ENCODE data around the gene DBN1.
A peak's percentile ranks its signal among the peaks of the same experiment; 100 is the strongest.

The DBN1 gene

DNA sequence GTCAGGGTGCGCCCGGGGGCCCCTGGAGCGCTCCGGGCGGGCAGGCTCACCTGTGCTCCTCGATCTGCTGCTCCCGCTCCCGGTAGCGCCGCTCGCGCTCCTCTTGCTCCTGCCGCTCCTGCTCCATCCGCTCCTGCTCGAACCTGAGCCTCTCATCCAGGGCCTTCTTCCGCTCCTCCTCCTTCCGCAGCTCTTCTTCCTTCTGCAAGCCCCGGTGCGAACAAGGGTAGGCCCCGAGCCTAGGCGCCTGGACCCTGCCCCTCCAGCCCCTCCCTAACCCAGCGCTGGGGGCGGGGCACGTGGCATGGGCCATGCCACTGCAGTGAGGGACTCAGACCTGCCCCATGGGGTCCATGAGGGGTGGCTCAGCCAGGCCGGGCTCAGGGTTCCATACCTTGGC, 6.6 kb downstream of the DBN1 start:
- DNase-seq, result no peak
- intact Hi-C loops (cut with DNase I), result no loop called here

DNA sequence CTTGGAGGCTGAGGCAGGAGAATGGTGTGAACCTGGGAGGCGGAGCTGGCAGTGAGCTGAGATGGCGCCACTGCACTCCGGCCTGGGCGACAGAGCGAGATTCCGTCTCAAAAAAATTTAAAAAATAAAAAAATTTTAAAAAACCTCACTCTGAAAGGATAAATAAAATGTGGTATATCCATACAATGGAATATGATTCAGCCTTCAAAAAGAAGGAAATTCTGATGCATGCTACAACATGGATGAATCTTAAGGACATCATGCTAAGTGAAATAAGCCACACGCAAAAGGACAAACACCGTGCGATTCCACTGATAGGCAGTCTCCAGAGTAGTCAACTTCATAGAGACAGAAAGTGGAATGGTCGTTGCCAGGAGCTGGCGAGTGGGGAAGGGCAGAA, 8.4 kb downstream of the DBN1 start:
- intact Hi-C loops (cut with DNase I), result no loop called here
- DNase-seq, result no peak

DNA sequence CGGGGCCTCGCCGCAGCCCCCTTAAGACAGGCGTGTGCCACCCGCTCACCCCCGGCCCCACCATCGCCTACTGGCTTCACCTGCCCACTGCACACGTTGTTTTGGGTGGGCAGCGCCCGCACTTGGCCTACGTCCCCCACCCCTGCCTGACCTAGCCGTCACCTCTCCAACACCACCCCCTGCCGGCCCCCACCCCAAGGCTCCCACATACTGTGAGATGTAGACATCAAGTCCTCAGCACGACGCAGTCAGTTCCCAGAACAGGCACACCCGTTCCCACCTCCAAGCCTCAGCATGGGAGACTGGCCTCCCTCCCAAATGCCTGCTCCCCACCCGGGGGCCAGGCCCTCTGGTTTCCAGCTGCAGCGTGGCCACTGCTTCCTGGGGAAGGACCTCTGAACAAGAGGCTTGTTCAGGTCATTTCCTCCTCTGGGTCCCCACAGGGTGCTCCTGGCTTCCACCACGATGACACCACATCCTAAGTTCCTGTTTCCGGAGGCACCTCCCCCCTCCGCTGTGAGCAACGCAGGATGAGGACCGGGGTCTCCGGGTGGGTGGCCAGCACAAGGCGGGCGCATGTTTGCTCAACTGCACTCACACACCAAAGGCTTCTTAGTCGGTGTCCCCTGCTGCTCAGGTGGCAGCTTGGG, 11.3 kb downstream of the DBN1 start:
- peak in 25 of 42 donors; percentile 34 to 84 (median 57) for DNase-seq

DNA sequence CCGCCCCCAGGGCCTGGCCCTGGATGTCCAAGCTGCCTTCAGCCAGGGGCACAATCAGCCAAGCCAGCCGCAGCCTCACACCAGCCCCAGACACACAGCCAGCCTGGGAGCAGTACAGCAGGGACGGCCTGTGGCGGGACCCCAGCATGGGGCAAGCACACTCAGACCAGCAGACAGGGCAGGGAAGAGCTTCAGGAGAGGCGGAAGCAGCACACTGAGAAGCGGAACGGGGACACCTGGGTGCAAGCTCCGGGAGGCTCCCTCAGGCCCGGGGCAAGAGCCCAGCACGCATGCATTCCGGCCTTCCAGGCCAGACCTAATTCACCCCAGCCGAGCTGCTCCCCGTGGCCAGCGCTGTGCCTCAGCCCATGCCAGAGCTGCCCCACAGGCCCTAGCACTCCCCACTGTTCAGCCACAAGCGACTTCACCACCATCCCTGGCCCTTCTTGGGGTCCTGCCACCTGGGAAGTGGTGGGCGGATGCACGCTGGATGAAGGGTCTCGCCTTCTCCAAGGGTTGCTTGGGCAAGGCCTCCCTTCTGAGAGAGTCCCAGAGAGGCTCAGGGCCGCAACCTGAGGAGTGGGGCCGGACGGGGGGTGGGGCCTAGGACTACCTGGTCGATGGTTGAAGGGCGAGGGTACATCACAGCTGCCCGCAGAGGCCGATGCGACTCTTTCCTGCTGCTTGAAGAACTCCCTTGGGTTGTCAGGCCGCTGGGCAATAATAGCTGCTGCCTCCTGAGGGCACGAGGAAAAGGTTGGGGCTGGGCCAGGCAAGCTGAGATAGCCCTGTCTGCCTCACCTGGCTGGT, 13.4 kb downstream of the DBN1 start:
- intact Hi-C loops (cut with DNase I), result loop anchor here (5.0 kb wide), 1 partner anchor 37 kb away; the partner anchor contains the start of gene PDLIM7
- DNase-seq, result no peak

More for the DNA sequence above, 11.3 kb downstream of the DBN1 start:
- intact Hi-C loops (cut with DNase I), result no loop called here

DNA sequence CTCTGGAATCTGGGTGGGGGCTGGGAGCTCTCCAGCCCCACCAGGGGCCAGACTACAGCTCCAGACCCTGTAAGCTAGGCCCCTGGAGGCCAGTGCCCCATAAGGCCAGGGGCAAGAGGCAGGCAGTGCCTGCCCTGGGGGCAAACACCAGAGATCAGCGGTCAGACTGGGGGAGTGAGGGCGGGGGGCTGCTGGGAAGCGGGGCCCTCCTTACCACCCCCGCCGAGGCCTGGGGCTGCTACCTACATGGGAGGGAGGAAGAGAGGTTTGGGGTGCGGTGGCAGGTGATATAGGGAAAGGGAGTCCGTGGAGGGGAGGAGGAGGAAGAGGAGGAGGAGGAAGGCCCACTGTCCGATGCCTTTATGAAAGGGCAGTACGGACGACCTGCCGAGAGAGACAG, 14.1 kb downstream of the DBN1 start:
- intact Hi-C loops (cut with DNase I), result loop anchor here (5.0 kb wide), 1 partner anchor 38 kb away; the partner anchor contains the start of gene PDLIM7

DNA sequence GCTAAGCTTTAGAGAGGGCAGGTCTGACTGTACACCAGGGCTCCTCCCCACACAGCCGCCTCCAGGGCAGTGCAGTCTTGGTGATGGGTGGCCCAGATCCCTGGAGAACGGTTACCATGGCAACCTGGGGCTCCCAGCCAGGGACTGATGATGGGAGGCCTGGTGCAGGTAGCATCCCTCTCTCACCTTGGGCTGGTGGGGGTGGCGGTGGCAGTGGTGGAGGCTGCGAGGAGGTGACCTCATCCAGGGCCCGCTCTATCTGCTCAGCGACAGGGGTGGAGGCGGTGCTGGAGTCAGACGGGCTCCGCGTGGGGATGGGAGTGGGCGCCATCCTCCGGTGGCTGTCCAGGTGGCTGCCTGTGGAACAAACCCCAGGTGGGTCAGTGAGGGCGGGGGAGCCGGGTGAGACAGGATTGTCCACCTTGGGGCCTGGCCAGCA, 14.5 kb downstream of the DBN1 start:
- peak; percentile 69 to 97 (median 88) for DNase-seq
- intact Hi-C loops (cut with DNase I), result loop anchor here (5.0 kb wide), 1 partner anchor 38 kb away; the partner anchor contains the start of gene PDLIM7

More for the DNA sequence above, 14.1 kb downstream of the DBN1 start:
- DNase-seq, result no peak

DNA sequence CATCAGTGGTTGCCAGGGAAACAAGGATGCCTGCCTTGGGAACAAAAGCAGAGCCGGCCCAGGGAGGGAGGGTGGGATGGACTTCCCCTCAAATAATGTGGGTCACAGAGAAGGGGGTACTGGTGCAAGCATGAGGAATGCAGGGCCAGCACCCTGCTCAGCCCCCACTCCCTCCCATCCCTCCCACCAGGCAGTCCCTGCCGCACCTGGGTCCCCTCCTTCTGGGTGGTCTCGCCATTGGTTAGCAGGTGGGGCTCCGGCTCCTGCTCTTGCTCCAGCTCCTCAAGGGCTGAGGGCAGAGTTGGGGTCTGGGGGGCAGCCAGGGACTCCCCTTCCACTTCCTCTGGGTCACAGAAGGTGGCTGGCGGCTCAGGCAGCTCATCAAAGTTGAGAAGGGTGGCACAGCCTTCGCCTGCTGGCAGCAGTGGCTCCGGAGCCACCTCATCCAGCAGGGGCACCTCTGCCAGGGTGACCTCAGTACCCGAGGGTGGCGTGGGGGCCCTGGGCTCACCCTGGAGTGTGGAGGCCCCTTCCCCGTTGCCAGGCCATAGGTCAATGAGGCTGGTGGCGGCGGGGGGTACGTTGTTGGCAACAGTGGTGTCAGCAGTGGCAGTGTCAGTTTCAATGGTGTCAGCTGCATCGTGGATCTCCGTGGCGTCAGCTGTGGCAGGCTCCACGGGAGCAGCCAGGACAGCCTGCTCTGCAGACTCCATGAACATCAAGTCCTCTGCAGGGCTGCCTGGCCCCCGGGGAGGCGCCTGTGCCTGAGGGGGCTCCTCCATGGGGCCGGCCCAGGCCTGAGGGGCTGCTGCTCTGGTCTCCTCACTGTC, 15.4 kb downstream of the DBN1 start:
- peak in 2 of 42 donors; percentile 7 to 29 for DNase-seq
- intact Hi-C loops (cut with DNase I), result loop anchor here (5.0 kb wide), 1 partner anchor 39 kb away; the partner anchor contains the start of gene PDLIM7

DNA sequence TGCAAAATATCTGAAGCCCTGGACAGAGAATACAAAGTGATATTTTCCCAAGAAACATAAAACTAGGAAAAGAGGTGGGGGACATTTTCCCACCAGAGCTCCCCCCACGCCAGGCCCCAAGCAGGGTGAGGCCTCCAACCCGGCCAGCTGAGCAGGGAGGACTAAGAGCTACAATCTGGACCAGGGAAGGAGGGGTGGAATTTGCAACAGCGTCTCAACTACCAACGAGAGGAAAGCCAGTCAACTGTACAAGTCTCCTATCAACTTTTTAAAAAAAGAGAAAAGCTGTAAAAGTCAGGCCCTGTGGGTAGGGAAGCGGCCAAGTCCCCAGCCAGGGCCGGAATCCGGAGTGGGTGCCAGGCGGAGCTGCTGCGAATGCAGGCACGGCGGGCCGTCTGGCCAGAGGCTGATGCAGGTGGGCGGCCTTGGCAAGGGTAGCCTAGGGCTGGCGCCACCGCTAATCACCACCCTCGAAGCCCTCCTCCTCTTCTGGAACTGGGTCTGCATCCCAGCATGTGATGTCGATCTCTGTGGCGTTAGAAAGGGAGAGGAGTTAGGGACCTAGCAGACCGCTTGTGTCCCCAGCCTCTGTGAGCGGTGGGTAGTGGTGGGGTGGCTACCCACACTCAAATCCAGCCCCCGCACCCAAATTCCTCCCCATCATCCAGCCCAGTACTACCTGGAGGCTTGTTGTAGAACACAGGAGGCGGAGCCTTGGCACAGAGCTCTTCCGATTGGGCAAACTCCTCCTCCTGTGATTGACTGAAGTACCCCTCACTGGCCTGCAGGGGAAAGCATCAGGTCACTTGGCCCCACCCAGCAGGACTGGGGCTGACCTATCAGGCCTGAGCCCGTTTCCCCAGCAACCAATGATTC, 16.2 kb downstream of the DBN1 start:
- peak in 41 of 42 donors; percentile 46 to 91 (median 80) for DNase-seq

DNA sequence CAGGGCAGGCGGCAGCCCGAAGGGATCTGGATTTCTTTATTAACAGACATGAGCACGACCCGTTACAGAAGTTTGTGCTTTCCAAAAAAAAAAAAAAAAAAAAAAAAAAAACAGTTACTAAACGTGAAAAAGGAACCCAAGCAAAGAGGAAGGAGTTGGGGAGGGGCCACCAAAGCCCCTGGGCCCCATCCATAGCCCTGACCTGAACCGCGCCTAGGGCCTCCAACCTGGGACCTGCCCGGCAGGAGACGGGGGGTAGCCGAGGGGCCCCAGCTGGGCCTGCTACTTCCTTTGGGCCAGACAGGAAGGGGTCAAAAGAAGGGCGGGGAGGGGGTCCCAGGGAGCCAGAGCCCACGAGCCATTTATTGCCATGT, 16.9 kb downstream of the DBN1 start:
- DNase-seq, result no peak
- intact Hi-C loops (cut with DNase I), result loop anchor here (5.0 kb wide), 1 partner anchor 41 kb away; the partner anchor contains the start of gene PDLIM7

More for the DNA sequence above, 16.2 kb downstream of the DBN1 start:
- intact Hi-C loops (cut with DNase I), result loop anchor here (5.0 kb wide), 1 partner anchor 40 kb away; the partner anchor contains the start of gene PDLIM7

DNA sequence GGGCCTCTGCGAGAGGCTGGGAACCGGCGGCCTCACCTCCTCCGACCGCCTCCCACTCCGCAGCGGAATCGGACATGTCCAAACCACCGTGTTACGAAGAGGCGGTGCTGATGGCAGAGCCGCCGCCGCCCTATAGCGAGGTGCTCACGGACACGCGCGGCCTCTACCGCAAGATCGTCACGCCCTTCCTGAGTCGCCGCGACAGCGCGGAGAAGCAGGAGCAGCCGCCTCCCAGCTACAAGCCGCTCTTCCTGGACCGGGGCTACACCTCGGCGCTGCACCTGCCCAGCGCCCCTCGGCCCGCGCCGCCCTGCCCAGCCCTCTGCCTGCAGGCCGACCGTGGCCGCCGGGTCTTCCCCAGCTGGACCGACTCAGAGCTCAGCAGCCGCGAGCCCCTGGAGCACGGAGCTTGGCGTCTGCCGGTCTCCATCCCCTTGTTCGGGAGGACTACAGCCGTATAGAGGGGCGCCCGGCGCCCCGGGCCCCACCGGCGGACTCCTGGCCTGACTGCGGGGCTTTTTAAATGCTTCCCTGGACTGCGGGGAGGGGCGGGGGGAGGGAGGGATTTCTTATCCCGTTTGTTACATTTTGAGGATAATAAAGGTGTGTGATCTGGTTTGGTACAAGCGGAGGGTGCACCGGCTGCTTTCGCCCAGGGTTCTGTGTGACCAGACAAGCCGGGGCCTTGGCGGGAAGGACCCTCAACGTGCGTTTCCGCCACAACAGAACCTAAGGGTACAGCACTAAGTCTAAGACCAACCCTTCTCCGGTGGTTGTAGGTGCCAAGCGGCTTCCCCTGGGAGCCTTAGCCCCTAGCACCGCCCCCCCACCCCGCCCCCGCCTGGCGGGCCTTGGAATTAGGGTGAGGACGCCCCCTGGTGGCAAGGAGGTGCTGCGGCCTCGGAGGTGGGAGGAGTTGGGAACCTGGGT, 17.5 kb downstream of the DBN1 start:
- peak; percentile 81 to 96 (median 91) for DNase-seq
- intact Hi-C loops (cut with DNase I), result loop anchor here (5.0 kb wide), 1 partner anchor 41 kb away; the partner anchor contains the start of gene PDLIM7

DNA sequence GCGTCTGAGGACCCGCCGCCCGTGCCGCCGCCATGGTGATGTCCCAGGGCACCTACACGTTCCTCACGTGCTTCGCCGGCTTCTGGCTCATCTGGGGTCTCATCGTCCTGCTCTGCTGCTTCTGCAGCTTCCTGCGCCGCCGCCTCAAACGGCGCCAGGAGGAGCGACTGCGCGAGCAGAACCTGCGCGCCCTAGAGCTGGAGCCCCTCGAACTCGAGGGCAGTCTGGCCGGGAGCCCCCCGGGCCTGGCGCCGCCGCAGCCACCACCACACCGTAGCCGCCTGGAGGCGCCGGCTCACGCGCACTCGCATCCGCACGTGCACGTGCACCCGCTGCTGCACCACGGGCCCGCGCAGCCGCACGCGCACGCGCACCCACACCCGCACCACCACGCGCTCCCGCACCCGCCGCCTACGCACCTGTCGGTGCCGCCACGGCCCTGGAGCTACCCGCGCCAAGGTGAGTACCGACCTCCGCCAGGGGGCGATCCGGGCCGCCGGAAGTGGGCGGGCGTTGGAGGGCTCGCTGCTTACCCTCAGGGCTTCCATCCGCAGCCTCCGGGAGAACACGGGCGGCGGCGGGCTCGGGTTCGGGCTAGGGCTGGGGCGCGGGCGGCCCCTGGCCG, 18.3 kb downstream of the DBN1 start:
- intact Hi-C loops (cut with DNase I), result loop anchor here (5.0 kb wide), 1 partner anchor 42 kb away; the partner anchor contains the start of gene PDLIM7
- DNase-seq, result peak; percentile 21 to 86 (median 74)

DNA sequence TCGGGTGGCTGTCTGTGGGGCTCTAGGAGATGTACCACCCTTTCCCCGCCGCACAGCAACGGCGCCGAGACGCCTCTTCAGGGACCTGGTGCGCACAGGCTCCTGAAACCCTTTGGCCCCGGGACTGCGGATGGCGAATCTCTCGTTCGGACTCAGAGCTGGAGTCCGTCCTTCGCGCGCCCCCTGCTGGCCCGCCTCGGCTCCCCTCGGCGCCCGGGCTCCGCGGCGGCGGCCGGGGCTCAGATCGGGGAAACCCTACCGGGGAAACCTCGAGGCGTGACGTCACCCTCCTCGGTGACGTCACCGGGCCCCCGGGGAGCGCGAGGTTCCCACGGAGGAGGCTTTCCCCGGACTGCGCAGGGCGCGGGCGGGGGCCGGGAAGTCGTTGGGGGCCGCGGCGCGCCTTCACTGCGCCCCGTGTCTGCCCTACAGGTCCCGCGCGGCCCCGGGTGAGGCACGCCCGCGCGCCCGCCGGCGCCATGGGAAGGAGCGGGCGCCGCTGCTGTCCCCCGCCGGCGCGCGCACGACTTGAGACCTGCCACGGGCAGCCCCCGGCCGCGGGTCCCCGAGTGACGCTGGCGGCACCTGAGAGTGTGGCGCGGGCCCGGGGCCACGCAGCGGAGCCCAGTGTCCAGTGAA, 18.9 kb downstream of the DBN1 start:
- intact Hi-C loops (cut with DNase I), result loop anchor here (5.0 kb wide), 3 partner anchors 43 to 62 kb away; partner anchors contain the start of genes F12 and PDLIM7

DNA sequence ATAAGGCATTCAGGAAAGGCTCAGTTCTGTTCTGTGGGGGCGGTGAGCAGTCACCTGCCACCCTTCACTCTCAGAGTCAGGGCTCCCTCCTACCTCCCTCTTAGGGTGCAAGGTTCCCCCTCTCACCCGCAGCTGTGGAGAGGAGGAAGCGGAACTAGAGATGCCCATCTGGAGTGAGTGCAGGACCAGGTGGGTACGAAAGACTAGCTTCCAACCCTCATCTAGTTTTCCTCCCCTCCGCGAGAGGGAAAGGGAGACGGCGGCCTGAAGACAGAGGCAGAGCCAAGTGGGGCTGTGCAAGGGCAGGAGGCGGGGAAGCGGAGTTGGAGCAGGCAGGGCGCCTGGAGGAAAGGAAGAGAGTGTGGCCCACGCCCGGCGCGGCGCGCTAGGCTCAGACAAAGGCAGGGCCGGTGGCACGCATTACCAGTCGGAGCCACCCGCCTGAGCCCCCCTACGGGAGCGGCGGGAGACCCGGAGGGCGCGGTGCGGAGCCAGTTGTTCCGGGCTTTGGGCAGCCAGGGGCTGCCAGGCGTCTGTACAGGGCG, 19.5 kb downstream of the DBN1 start:
- intact Hi-C loops (cut with DNase I), result loop anchor here (2.0 to 5.0 kb wide), 3 partner anchors 27 to 62 kb away; partner anchors contain the start of genes F12 and GRK6
- peak in 40 of 42 donors; percentile 21 to 87 (median 67) for DNase-seq

More for the DNA sequence above, 18.9 kb downstream of the DBN1 start:
- DNase-seq, result peak; percentile 74 to 96 (median 90)

DNA sequence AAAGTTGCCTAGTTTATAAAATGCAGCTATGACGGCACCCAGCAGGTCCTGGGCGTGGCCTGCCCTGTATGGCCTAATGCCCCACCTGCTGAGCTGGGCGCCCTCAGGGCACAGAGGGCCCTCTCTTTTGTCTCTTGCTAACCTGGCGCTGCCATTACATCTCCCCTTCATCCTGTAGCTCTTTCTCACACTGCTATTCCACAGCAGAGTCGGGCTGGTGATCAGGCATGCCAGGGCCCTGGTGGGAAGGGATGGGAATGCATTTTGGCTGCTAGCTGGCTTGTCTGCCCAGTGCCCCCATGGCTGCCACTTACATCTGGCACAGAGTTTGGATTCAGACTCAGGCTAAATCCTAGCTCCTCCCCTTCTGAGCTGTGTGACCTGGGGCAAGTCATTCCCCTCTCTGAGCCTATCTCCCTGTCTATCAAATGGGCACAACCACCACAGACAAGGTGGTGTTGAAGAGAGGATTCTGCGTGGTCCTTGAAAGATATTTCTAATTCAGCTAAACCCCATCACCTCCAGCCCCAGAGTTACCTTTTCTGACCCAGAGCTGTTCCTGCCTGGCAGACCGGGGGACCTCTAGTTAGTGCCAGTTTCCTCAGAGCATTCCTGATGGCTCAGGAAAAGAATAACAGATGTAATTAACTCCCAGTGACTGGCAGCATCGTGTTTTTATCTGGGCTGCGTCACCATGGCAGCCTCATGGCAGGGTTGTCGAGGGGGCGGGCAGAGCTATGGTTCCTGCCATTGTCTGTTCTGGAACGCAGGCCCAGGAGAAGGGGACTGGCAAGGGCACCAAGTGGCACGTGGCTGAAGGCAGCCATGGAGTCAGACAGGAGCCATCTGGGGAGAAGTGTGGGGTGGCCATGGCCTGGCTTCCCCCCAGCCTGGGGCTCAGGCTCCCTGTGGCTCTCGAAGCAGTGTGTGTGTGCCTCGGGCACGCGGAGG, 20.5 kb downstream of the DBN1 start:
- intact Hi-C loops (cut with DNase I), result loop anchor here (2.0 to 5.0 kb wide), 3 partner anchors 26 to 61 kb away; partner anchors contain the start of genes F12 and GRK6

More for the DNA sequence above, 20.5 kb downstream of the DBN1 start:
- peak in 41 of 42 donors; percentile 46 to 90 (median 72) for DNase-seq
